GM23338 (cell line): ENCODE data around the gene KIF2A. TPM values are rescaled to one million over a fixed set of nuclear protein-coding genes. Genes with fewer than 3 reads are reported as not detected.

Experiments
- ATAC-seq: fragments of 200-7000 bp; cut with Tn5 transposase; 3 replicates; pipeline ENCODE4 v1.9.1; 2020
- DNase-seq: peaks from one replicate; pipeline ENCODE4 v3.0.0-alpha.2; 2015; ENCODE audit warnings: low spot score
- H2AFZ ChIP-seq: fragments of 200-600 bp; sonication (generic); 2 replicates; pipeline ENCODE4 v1.8.0; 2016; ENCODE audit warnings: antibody characterized with exemption, mild to moderate bottlenecking, moderate library complexity
- H3F3A ChIP-seq: fragments of 200-600 bp; sonication (generic); replicated peaks from 2 replicates; pipeline ENCODE4 v1.8.0; 2017; ENCODE audit warnings: antibody characterized with exemption, mixed run types, low read depth
- H3K27ac ChIP-seq: fragments of 200-600 bp; sonication (generic); 2 replicates; pipeline ENCODE4 v1.6.1; 2016; ENCODE audit warnings: low read depth
- H3K27me3 ChIP-seq: fragments of 200-600 bp; sonication (generic); 2 replicates; pipeline ENCODE4 v1.8.0; 2016; ENCODE audit warnings: mild to moderate bottlenecking, mixed run types, moderate library complexity; ENCODE audit not compliant: insufficient read depth
- H3K36me3 ChIP-seq: fragments of 200-600 bp; sonication (generic); 2 replicates; pipeline ENCODE4 v1.8.0; 2016; ENCODE audit warnings: mild to moderate bottlenecking; ENCODE audit not compliant: insufficient read depth
- H3K4me1 ChIP-seq: fragments of 200-600 bp; sonication (generic); 2 replicates; pipeline ENCODE4 v1.8.0; 2016; ENCODE audit warnings: mild to moderate bottlenecking, moderate library complexity; ENCODE audit not compliant: insufficient read depth
- H3K4me2 ChIP-seq: fragments of 200-600 bp; sonication (generic); 2 replicates; pipeline ENCODE4 v1.7.1; 2017; ENCODE audit warnings: mixed run types
- H3K4me3 ChIP-seq: fragments of 200-600 bp; sonication (generic); 2 replicates; pipeline ENCODE4 v1.6.1; 2016; ENCODE audit warnings: mixed run types
- H3K79me2 ChIP-seq: fragments of 200-600 bp; sonication (generic); replicated peaks from 2 replicates; pipeline ENCODE4 v1.8.0; 2017; ENCODE audit warnings: mild to moderate bottlenecking; ENCODE audit not compliant: insufficient read depth
- H3K9me2 ChIP-seq: fragments of 200-600 bp; sonication (generic); 2 replicates; pipeline ENCODE4 v1.8.0; 2017; ENCODE audit not compliant: insufficient read depth
- H4K20me1 ChIP-seq: fragments of 200-600 bp; sonication (generic); replicated peaks from 2 replicates; pipeline ENCODE4 v1.8.0; 2017; ENCODE audit warnings: mild to moderate bottlenecking; ENCODE audit not compliant: insufficient read depth
- H3K27ac Mint-ChIP-seq: 2 replicates; pipeline ENCODE4 v1.8.0; 2020; ENCODE audit warnings: inconsistent platforms, mild to moderate bottlenecking, moderate library complexity, mixed read lengths
- H3K27me3 Mint-ChIP-seq: 3 replicates; pipeline ENCODE4 v1.8.0; 2022; ENCODE audit warnings: low read depth, mild to moderate bottlenecking, moderate library complexity, mixed read lengths, inconsistent platforms; ENCODE audit not compliant: insufficient read depth, poor library complexity
- H3K36me3 Mint-ChIP-seq: 3 replicates; pipeline ENCODE4 v1.8.0; 2021; ENCODE audit warnings: low read depth, mild to moderate bottlenecking, inconsistent platforms, moderate library complexity, mixed read lengths
- H3K4me1 Mint-ChIP-seq: 3 replicates; pipeline ENCODE4 v1.8.0; 2020; ENCODE audit warnings: mild to moderate bottlenecking, inconsistent platforms, mixed read lengths
- H3K4me3 Mint-ChIP-seq: 3 replicates; pipeline ENCODE4 v1.8.0; 2021; ENCODE audit warnings: moderate library complexity, mild to moderate bottlenecking, inconsistent platforms, mixed read lengths
- H3K9me3 Mint-ChIP-seq: 3 replicates; pipeline ENCODE4 v1.8.0; 2020; ENCODE audit warnings: moderate library complexity, mild to moderate bottlenecking, inconsistent platforms, mixed read lengths
- CREB1 ChIP-seq: fragments of 250-450 bp; sonication (Bioruptor Pico); IDR thresholded peaks from 2 replicates; pipeline ENCODE4 v1.5.0; 2020; ENCODE audit warnings: low read depth, mild to moderate bottlenecking, moderate library complexity
- CTCF ChIP-seq, 2 experiments: fragments of 200-600 bp in 1 of 2; sonication (generic) in 1 of 2; conservative IDR thresholded peaks; 2 replicates each; pipeline versions ENCODE4 v1.5.1 to v1.6.1; 2016 to 2017; ENCODE audit warnings: antibody characterized with exemption in 2 of 2, low read depth in 2 of 2, mild to moderate bottlenecking in 2 of 2, moderate library complexity in 1 of 2
- ETS1 ChIP-seq: IDR thresholded peaks from 2 replicates; pipeline ENCODE4 v1.6.1; 2016; ENCODE audit warnings: antibody characterized with exemption
- EZH2phosphoT487 ChIP-seq: fragments of 200-600 bp; sonication (generic); IDR thresholded peaks from one replicate; pipeline ENCODE4 v1.8.1; 2018; ENCODE audit warnings: antibody characterized with exemption; ENCODE audit not compliant: unreplicated experiment
- JUNB ChIP-seq: IDR thresholded peaks from one replicate; pipeline ENCODE4 v1.6.1; 2016; ENCODE audit warnings: antibody characterized with exemption; ENCODE audit not compliant: unreplicated experiment
- NANOG ChIP-seq: IDR thresholded peaks from 2 replicates; pipeline ENCODE4 v1.6.1; 2016; ENCODE audit warnings: antibody characterized with exemption, borderline replicate concordance
- POLR2AphosphoS5 ChIP-seq: IDR thresholded peaks from 2 replicates; pipeline ENCODE4 v1.6.1; 2016; ENCODE audit warnings: antibody characterized with exemption, low read depth
- REST ChIP-seq: IDR thresholded peaks from one replicate; pipeline ENCODE4 v1.6.1; 2018; ENCODE audit warnings: antibody characterized with exemption; ENCODE audit not compliant: unreplicated experiment
- ZNF114 ChIP-seq: fragments of 250-450 bp; sonication (Bioruptor Pico); IDR thresholded peaks from 2 replicates; pipeline ENCODE4 v1.5.0; 2020; ENCODE audit warnings: mild to moderate bottlenecking, moderate library complexity
- ZNF331 ChIP-seq: fragments of 250-450 bp; sonication (Bioruptor Pico); IDR thresholded peaks from 2 replicates; pipeline ENCODE4 v1.5.0; 2020; ENCODE audit warnings: low read depth, mild to moderate bottlenecking, moderate library complexity
- ZNF462 ChIP-seq: fragments of 250-450 bp; sonication (Bioruptor Pico); IDR thresholded peaks from 2 replicates; pipeline ENCODE4 v1.5.0; 2020; ENCODE audit warnings: mild to moderate bottlenecking, moderate library complexity
- polyA plus RNA-seq: library from polyadenylated mRNA; unstranded; fragments of >200 nt; fragmentation: Nextera tagmentation; extraction: Ambion mirVana; gene quantifications from 2 replicates; pipeline ENCODE4 v1.2.1, GENCODE V29; 2016
- total RNA-seq: library from RNA; depleted of rRNA; stranded (reverse); fragments of >200 nt; shearing (Covaris generic); gene quantifications from 2 replicates; pipeline ENCODE4 v1.2.3, GENCODE V29; 2014

KIF2A gene
- total and polyA plus RNA-seq, 2 experiments from 2014 or later, result 120 to 122 TPM

- TF ChIP-seq CTCF (conservative IDR thresholded peaks at IDR 0.05; ENCODE audit: low read depth in 2 of 2), result no peak
- no peak for TF ChIP-seq ZNF331
These were observed 65.4 kb downstream of the KIF2A start (continued) for GRCh38 chr5:62371409-62371808.

- peaks cover 36% of the 10 kb centered on the region for H3K36me3 ChIP-seq
- Mint-ChIP-seq H3K36me3 (peaks cover 50% of the 10 kb centered on the region), H3K9me3 (no peaks in the 10 kb centered on the region), H3K4me3 (no peak overlapping the region), H3K4me1 (no peaks in the 10 kb centered on the region), H3K27ac (no peak overlapping the region), H3K27me3 (peaks cover 1% of the 10 kb centered on the region)
- H3K27ac ChIP-seq, result no peak overlapping the region
- H3K4me2 ChIP-seq, result no peak overlapping the region
- no peaks in the 10 kb centered on the region for H3F3A ChIP-seq
- H3K4me3 ChIP-seq, result no peak overlapping the region
- ATAC-seq, result no peak
- no peak overlapping the region for H2AFZ ChIP-seq
- H3K79me2 ChIP-seq, result no peaks in the 10 kb centered on the region
- H3K27me3 ChIP-seq, result no peaks in the 10 kb centered on the region
- no peak for DNase-seq
- peaks cover 10% of the 10 kb centered on the region for H4K20me1 ChIP-seq
- no peaks in the 10 kb centered on the region for H3K4me1 ChIP-seq
- H3K9me2 ChIP-seq, result no peaks in the 10 kb centered on the region
- TF ChIP-seq REST, result no peak
- TF ChIP-seq ZNF114 (CRISPR knock-in tag), result no peak
- no peak for TF ChIP-seq NANOG
- TF ChIP-seq ETS1, result no peak
- no peak for TF ChIP-seq ZNF462 (CRISPR knock-in tag)
- TF ChIP-seq CREB1 (CRISPR knock-in tag), result no peak
- no peak for TF ChIP-seq CTCF (conservative IDR thresholded peaks at IDR 0.05; ENCODE audit: low read depth in 2 of 2)
- no peak for TF ChIP-seq EZH2phosphoT487
- TF ChIP-seq JUNB, result no peak
- no peak for TF ChIP-seq POLR2AphosphoS5
- no peak for TF ChIP-seq ZNF331
These were observed 66.6 kb downstream of the KIF2A start for GRCh38 chr5:62372600-62372999.
